ENCODE results near the gene DISC1. TPM values are rescaled to one million over a fixed set of nuclear protein-coding genes. Genes with fewer than 3 reads are reported as not detected.
"Not testable (repeated sequence)": the region's sequence is repeated elsewhere in the genome, so short reads cannot be mapped to it uniquely, and the experiment has no call there.

The DISC1 gene
- total RNA-seq, 1 experiment from 2014 or later: 1.8 TPM

- no peak for TF ChIP-seq REST (IDR thresholded peaks at IDR 0.05; ENCODE audit: low read depth)
- no peak for TF ChIP-seq TCF7L2 (IDR thresholded peaks at IDR 0.05; ENCODE audit: borderline replicate concordance, extremely low read depth, insufficient read depth, insufficient read length)
- TF ChIP-seq POLR2AphosphoS5 (IDR thresholded peaks at IDR 0.05; ENCODE audit: low read depth, low read length): no peak
- no peak for TF ChIP-seq CBX3 (IDR thresholded peaks at IDR 0.05; ENCODE audit: low read depth)
Observed at GRCh38 chr1:231727171-231727570, 100.6 kb downstream of the DISC1 start (continued).

GRCh38 chr1:231728987-231729386 is 102.4 kb downstream of the DISC1 start:
- H3K27me3 ChIP-seq (ENCODE audit: insufficient read depth, low read length); DNase-seq (ENCODE audit: low read depth, low spot score); H3K27ac ChIP-seq (ENCODE audit: low read depth, low read length); CTCF ChIA-PET; BruUV-seq (replicated peaks); RAD21 ChIA-PET (ENCODE audit: low non-redundant PET in 1 of 2, low total read pairs in 2 of 2, uncharacterized antibody in 2 of 2, unreplicated experiment in 2 of 2); H3K4me1 ChIP-seq (ENCODE audit: control insufficient read depth in 1 of 2, insufficient read depth in 2 of 2, low read length in 2 of 2); H3K36me3 ChIP-seq (ENCODE audit: control insufficient read depth in 1 of 2, insufficient read depth in 2 of 2, low read length in 2 of 2); H3K79me2 ChIP-seq (ENCODE audit: insufficient read depth, low read length); H2AFZ ChIP-seq (ENCODE audit: low read depth, low read length, poor library complexity, severe bottlenecking); H3K9me3 ChIP-seq (ENCODE audit: control insufficient read depth in 1 of 2, insufficient read depth in 1 of 2, low read depth in 1 of 2, low read length in 2 of 2); H3K9me2 ChIP-seq (ENCODE audit: insufficient read depth); H4K20me1 ChIP-seq (ENCODE audit: insufficient read depth); H3K4me3 ChIP-seq (replicated peaks in 1 of 2; ENCODE audit: low read depth in 1 of 2, low read length in 2 of 2); H3K9ac ChIP-seq (ENCODE audit: low read length); H3K4me2 ChIP-seq (ENCODE audit: low read length); ATAC-seq: not testable (repeated sequence)
- POLR2A ChIA-PET: interaction anchor here (1.1 kb wide), 1 partner anchor 15 kb away, joined by 3 read pairs; no protein-coding TSS in a partner anchor
- intact Hi-C loops (cut with micrococcal nuclease): loop anchor here (10.0 kb wide), 1 partner anchor 896 kb away; no protein-coding TSS in a partner anchor
